Stimulated activated CD8-positive, alpha-beta memory T cell treated with anti-CD3 and anti-CD28 coated beads, Interleukin-15, amount 100 ng/mL, for 1 hour (primary cell): ENCODE data around the gene FOXN3.
A peak's percentile ranks its signal among the peaks of the same experiment; 100 is the strongest.
"Not testable (repeated sequence)": the region's sequence is repeated elsewhere in the genome, so short reads cannot be mapped to it uniquely, and the experiment has no call there.

Source experiments
- DNase-seq: peaks from one replicate; pipeline ENCODE4 v3.0.0-alpha.2; 2020; ENCODE audit warnings: low read depth

FOXN3 gene

DNA sequence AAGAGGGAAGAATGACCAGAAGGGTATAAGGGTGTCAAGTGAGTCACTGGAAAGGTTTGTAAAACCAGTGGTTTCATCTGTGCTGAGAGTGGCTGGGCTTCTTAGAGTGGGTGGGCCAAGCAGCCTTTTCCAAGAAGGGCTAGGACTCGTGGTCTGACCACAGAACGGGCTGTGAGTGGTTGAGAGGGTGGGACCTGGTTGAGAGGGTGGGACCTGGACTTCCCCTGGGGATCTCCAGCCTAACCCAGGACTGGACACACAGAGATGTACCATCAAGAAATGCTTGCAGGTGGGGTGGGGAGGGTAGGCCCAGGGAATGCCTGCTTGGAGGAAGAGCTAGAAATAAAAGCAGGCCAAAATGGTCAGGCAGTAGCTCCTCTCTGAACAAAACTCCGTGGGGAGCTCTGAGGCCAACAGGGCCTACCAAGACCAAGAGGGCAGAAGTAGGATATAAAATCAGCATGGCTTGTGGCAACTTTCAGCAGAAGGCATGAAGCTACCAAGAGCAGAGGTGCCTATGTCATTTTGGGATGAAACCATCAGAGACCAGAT, 140.5 kb downstream of the FOXN3 start:
- peak; percentile 4 for DNase-seq

DNA sequence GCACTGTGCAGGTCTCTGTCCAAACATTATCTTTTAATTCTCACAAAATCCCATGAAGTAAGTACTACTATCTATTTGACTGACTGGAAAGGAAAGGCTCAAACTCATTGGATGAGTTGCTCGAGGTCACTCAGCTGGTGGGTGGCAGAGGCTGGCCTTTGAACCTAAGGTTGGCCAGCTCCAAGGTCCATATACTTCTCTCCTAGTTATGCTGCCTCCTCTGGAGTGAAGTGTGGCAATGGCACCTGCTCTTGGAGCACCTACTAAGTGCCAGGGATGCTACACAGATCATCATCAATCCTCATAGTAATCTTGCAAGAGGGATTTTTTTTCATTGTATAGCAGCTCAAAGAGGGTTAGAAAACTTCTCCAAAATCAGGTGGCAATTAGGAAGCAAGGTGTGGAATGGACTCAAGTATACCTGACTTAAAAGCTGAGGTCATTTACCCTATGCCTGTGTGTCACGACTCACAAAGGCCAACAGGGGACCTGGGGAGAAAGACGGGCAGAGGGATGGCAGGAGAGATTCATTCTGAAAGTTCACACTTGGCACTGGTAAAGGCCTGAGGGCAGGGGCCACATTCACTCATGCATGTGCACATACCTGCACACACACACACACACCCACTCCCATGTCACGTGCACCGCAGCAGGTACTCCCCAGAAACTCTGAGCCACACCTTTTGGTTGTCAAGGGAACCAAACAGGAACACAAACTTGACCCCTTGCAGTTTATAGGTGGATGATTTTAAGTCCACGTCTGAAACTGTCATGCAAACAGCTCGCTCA, 146.4 kb downstream of the FOXN3 start:
- no peak for DNase-seq

DNA sequence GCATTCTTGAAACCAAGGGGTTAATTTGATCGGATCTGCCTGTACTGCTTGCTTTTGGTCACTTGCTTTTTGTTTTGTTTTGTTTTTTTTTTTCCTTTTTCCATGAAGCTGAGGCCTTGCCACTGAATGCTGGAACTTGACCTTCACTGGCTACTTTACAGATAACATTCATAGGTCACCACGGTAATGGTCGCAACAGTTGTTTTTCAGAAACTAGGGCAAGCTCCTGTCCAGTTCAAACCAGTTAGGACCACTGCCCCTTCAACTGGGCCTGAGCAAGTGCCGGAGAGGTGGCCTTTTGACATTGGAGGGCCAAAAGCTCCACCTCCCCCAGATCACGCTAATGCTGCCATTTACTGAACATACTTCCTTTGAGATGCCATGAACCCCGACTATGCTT, 147.6 kb downstream of the FOXN3 start:
- no peak for DNase-seq

GRCh38 chr14:89268514-89268913, 148.5 kb downstream of the FOXN3 start:
- no peak for DNase-seq

DNA sequence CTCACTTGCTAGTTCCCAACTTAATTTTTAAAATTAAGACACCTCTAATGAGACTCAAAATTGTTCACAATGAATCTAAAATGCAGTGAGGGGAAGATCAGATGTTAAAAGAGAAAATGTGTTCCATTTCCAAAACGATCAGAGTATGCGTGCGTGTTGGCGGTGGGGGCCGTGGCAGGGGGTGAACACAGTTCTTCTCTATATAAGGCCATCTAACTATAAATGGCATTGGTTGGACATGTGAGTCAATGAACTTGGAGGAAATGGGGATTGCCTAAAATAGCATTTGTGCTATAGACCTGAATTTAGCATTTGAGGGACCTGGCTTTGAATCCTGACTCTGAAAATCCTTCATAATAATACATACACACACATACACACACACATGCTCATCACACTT, 149.4 kb downstream of the FOXN3 start:
- no peak for DNase-seq

GRCh38 chr14:89267163-89267562, 149.9 kb downstream of the FOXN3 start:
- no peak for DNase-seq

GRCh38 chr14:89266754-89267153, 150.3 kb downstream of the FOXN3 start:
- no peak for DNase-seq

GRCh38 chr14:89265234-89265633, 151.8 kb downstream of the FOXN3 start:
- DNase-seq: no peak

DNA sequence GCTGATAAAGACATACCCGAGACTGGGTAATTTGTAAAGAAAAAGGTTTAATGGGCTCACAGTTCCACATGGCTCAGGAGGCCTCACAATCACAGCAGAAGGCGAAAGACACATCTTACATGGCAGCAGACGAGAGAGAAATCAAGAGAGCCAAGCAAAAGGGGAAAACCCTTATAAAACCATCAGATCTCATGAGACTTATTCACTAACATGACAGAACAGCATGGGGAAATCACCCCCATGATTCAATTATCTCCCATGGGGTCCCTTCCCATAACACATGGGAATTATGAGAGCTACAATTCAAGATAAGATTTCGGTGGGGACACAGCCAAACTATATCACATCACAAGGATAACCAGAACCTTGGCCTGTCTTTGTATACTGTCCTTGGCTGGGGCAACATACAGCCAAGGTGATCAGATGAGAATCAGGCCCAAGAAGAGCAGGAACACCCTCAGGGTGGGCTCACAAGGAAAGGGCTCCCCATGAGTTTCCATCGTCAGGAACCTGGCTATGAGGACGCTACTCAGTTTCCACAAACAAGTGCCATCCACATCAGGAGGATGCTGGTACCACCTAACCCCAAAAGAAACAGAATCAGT, 152.7 kb downstream of the FOXN3 start:
- no peak for DNase-seq

GRCh38 chr14:89262041-89262440, 155.0 kb downstream of the FOXN3 start:
- no peak for DNase-seq

GRCh38 chr14:89260898-89261297, 156.1 kb downstream of the FOXN3 start:
- DNase-seq: no peak

GRCh38 chr14:89259951-89260609, 157.0 kb downstream of the FOXN3 start:
- DNase-seq: no peak

- DNase-seq: no peak
Observed at GRCh38 chr14:89258728-89259273, 158.2 kb downstream of the FOXN3 start.

GRCh38 chr14:89256951-89257350, 160.1 kb downstream of the FOXN3 start:
- DNase-seq: no peak

- no peak for DNase-seq
Observed at GRCh38 chr14:89256283-89256682, 160.8 kb downstream of the FOXN3 start.

DNA sequence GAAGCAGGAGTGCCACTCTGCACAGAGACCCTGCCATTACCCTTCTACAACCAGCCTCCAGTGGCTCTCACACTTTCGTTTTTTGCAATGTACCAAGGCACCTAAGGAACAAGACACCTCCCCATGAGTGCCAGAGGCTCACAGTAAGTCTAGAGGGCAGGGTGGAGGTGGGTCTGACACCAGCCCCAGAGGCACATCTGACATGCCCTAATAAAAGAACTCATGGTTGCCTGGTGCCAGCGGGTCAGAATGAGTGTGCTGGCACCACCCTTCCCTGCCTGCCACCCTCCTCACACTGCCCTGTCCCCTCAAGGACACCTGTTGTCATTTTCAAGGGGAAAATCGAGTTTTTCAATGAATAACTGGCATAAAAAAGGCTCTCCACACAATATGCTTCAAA, 161.2 kb downstream of the FOXN3 start:
- no peak for DNase-seq

GRCh38 chr14:89255012-89255411, 162.0 kb downstream of the FOXN3 start:
- DNase-seq: no peak

GRCh38 chr14:89254166-89254909, 162.7 kb downstream of the FOXN3 start:
- no peak for DNase-seq

DNA sequence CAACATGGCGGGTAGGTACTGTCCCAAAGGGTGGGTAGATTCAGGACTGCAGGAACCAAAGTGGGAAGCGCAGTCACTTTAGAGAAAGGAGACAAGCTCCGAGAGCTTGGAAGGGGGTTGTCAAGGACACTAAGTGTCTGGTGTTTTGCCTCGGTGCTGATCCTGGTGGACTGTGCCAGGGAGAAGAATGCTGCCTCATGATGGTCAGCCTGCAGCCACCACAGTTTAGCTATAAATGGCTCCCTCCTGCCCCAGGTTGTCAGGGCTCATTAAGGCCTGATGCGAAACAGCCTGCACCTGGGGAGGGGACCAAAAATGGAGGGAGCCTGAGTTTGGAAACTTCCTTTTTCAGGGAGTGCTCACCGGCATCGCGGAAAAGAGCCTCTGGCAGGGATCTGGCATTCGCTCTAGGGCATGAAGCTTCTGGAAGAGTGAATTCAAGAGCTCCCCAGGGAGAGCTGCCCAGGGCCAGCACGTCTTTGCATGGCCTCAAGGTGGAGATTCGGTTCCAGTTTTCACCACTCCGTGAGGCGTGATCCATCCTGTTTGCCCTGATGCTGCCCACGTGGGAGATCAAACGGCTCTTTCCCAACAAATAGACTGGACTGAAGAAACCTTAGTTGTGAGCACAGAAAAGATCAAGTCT, 164.0 kb downstream of the FOXN3 start:
- no peak for DNase-seq

- no peak for DNase-seq
Observed at GRCh38 chr14:89251061-89251460, 166.0 kb downstream of the FOXN3 start.

DNA sequence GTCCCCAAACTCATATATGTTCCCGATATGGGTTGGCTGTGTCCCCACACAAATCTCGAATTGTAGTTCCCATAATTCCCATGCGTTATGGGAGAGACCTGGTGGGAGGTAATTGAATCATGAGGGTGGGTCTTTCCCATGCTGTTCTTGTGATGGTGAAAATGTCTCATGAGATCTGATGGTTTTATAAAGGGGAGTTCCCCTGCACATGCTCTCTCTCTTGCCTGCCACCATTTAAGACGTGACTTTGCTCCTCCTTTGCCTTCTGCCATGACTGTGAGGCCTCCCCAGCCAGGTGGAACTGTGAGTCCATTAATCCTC, 166.4 kb downstream of the FOXN3 start:
- not testable (repeated sequence) for DNase-seq
